ENCODE measurements around the gene WDR33.

DNA sequence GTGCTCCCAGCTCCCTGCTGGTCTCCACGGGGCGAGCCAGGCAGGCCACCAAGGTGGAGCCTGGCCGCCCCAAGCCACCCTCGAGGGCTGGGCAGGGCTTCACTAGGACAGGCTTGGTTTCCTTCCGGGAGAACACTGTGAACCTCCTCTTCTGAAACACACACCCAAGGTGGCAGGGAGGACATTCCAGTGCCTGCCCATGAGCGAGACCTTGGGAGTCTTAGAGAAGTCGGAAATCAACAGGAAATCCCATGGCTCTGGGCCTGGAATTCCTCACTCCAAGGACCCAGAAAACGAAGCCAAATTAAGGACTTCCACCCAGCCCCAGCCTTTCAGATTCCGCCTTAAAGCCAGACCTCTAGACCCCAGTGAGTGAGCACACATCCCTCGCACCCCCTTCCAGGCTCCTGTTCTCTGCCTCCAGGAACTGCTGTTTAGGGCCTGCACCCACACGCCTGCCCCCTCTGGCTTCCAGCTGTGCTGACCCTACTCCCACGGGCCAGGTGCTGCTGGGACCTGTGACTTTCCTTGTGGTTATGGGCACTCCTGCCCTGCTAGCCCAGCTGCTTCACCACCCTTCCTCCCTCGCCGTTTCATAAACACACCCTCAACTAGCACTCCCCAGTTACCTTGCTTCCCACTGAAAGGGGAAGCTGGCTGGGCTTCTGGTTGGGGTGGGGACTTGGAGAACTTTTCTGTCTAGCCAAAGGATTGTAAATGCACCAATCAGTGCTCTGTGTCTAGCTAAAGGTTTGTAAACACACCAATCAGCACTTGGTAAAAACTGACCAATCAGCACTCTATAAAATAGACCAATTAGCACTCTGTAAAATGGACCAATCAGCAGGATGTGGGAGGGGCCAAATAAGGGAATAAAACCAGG is 151.3 kb downstream of the WDR33 start:
- TF ChIP-seq CTCF (IDR thresholded peaks at IDR 0.05) (no peak), EP300 (IDR thresholded peaks at IDR 0.05) (peak in 1 of 2 donors; percentile 50)

Data from tibial nerve (tissue), 4 donors.